Astrocyte of the cerebellum (primary cell): ENCODE measurements around the gene C17orf100.
A peak's percentile ranks its signal among the peaks of the same experiment; 100 is the strongest.

Experiments
- DNase-seq: peaks from one replicate; pipeline ENCODE4 v3.0.0-alpha.2; 2011; ENCODE audit warnings: low read depth
- H3K4me3 ChIP-seq: 2 replicates; pipeline ENCODE4 v1.5.1; 2011; ENCODE audit warnings: mild to moderate bottlenecking, low read depth, low read length, moderate library complexity
- CTCF ChIP-seq: IDR thresholded peaks from 2 replicates; pipeline ENCODE4 v1.5.1; 2012; ENCODE audit warnings: low read length, low read depth, moderate library complexity, mild to moderate bottlenecking; ENCODE audit errors: missing control alignments
- in situ Hi-C: cut with HindIII; loops from 2 replicates; pipeline ENCODE4 v1.10.0; 2017; ENCODE audit warnings: low sequenced_read_pairs

C17orf100 gene

DNA sequence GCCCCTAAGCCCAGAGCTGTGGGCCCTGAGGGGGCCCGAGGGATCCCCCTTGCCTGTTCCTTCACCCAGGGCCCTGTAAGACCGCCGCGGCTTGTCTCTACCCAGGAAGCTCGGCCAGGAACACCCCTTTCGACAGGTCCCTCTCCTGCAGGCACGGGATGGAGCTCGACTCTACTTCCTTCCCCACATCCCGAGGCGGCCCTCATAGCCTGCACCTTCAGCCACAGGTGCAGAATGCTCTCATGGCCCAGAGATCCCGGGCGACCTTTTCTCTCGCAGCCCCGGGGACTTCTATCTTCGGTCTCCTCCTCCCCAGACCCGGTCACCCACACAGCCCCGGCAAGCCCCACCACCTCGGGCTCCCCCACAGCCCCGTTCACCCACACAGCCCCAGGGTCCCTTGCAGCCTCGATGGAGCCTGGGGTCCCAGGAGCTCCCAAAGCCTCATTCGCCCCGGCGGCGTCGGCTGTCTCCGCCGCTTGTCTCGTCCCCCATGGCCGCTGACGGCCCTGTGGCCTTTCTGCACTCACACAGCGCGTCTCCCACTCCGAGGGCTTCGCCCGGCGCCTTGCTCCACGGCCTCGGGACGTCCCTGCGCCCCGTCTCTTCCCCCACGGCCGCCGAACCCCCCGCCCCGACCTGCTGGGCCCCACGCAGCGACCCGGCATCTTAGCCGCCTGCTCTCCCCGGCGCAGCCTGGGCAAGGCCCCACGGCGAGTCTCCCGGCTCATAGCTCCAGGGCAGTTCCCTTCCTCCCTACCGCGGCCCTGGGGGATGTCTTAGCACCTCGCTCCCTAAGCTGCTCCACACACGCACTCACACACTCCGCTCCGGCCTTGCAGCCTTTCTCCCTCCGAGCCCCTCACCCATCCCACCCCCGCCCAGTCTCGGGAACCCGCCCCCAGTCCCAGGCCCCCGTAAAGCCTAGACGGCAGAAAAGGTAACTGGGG lies 11.7 kb upstream of the C17orf100 start:
- no peak for TF ChIP-seq CTCF
- H3K4me3 ChIP-seq: peak overlapping the region; percentile 91
- DNase-seq: no peak
- in situ Hi-C loops: no loop called here

- peak; percentile 5 for TF ChIP-seq CTCF
- in situ Hi-C loops: no loop called here
- peak within 1 kb of the TSS; percentile 91 for H3K4me3 ChIP-seq
Measured at GRCh38 chr17:6640536-6641246, 10.9 kb upstream of the C17orf100 start, which contains the start of the genes KIAA0753 and TXNDC17. KIAA0753 (minus strand) TSS chr17:6640711; CDS start chr17:6635103, 5,608 bp downstream. TXNDC17 (plus strand) TSS chr17:6641060; CDS start chr17:6641083, 23 bp downstream.

GRCh38 chr17:6641247-6641863 lies 10.2 kb upstream of the C17orf100 start:
- no peak for DNase-seq
- TF ChIP-seq CTCF: no peak
- in situ Hi-C loops: no loop called here
- H3K4me3 ChIP-seq: peak overlapping the region; percentile 91

More at GRCh38 chr17:6640536-6641246, 10.9 kb upstream of the C17orf100 start, which contains the start of the genes KIAA0753 and TXNDC17:
- DNase-seq: peak; percentile 62

GRCh38 chr17:6642592-6642991 lies 9.0 kb upstream of the C17orf100 start:
- no peak for TF ChIP-seq CTCF
- H3K4me3 ChIP-seq: no peak overlapping the region

DNA sequence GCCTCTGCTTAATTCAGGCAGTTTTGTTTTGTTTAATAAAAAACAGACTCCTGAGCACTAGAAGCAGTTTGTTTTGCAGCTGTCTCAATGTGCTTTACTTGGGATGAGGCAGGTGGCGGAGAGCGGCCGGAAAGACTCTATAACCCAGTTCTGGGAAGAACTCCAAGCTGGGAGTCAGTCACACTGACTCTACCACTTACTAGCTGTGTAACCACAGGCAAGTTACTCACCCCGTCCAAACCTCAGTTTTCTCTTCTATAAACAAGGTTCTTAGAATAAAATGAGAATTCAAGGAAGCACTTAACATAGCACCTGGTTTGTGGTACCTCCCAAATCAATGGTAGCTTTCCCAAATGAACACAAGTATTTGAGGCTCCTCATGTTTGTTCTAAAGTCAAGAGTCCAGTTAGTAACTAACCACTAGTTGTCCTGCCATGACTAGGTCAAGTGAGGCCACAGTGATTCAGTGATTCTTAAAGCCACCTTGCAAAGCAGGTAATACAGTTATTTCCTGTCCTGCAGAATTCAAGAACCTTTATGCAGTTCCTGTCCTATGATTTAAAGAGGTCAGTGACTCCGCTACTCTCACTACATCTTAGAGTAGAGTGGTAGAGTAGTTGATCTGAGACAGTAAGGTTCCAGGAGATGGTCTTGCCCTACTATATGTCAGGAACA lies 8.0 kb upstream of the C17orf100 start:
- H3K4me3 ChIP-seq: no peak overlapping the region
- TF ChIP-seq CTCF: no peak
- in situ Hi-C loops: no loop called here
- peak; percentile 80 for DNase-seq

More at GRCh38 chr17:6642592-6642991, 9.0 kb upstream of the C17orf100 start:
- in situ Hi-C loops: no loop called here
- no peak for DNase-seq
